Uterus (tissue), 2 donors: ENCODE measurements around the gene CDC42BPA.

Source experiments
- POLR2A ChIP-seq, 2 donors: fragments of 450-650 bp; IDR thresholded peaks; one replicate each; pipeline ENCODE4 v1.6.1; 2016; ENCODE audit warnings: antibody characterized with exemption in 2 of 2, mild to moderate bottlenecking in 1 of 2, moderate library complexity in 1 of 2
- TF ChIP-seq, protein P1 (sequence below), 4 experiments: fragments of 200-600 bp in 2 of 4; fragments of 450-650 bp in 2 of 4; sonication (generic) in 2 of 4; IDR thresholded peaks; one replicate each; pipeline ENCODE4 v1.5.1; 2016 to 2019; ENCODE audit warnings: antibody characterized with exemption in 4 of 4, mild to moderate bottlenecking in 2 of 4, moderate library complexity in 1 of 4

DNA sequence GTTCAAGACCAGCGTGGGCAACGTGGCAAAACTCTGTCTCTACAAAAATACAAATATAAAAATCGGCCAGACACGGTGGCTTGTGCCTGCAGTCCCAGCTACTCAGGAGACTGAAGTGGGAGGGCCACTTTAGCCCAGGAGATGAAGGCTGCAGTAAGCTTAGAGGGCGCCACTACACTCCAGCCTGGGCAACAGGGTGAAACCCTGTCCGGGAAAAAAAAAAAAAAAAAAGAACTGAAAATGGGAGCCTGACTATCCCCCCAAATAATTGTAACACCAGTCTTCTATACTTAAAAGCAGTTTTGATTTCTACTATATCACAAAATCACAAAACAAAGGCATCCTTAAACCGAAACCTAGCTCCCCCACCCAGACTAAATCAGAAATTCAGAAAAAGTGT lies 60.3 kb downstream of the CDC42BPA start:
- TF ChIP-seq POLR2A (IDR thresholded peaks at IDR 0.05), result no peak
- TF ChIP-seq, protein P1, sequence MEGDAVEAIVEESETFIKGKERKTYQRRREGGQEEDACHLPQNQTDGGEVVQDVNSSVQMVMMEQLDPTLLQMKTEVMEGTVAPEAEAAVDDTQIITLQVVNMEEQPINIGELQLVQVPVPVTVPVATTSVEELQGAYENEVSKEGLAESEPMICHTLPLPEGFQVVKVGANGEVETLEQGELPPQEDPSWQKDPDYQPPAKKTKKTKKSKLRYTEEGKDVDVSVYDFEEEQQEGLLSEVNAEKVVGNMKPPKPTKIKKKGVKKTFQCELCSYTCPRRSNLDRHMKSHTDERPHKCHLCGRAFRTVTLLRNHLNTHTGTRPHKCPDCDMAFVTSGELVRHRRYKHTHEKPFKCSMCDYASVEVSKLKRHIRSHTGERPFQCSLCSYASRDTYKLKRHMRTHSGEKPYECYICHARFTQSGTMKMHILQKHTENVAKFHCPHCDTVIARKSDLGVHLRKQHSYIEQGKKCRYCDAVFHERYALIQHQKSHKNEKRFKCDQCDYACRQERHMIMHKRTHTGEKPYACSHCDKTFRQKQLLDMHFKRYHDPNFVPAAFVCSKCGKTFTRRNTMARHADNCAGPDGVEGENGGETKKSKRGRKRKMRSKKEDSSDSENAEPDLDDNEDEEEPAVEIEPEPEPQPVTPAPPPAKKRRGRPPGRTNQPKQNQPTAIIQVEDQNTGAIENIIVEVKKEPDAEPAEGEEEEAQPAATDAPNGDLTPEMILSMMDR (IDR thresholded peaks at IDR 0.05), result no peak
